GM12872 (cell line): ENCODE measurements around the gene EXO1.

Experiments used
- CTCF ChIP-seq: IDR thresholded peaks from 3 replicates; pipeline ENCODE4 v1.5.1; 2011; ENCODE audit warnings: low read depth, mild to moderate bottlenecking, low read length, moderate library complexity; ENCODE audit not compliant: insufficient read depth

EXO1 gene

GRCh38 chr1:241847796-241848685 is at the start of gene EXO1:
TSS of gene EXO1 (plus strand) at chr1:241848204. CDS start at chr1:241850426, 2,222 bp downstream.
- TF ChIP-seq CTCF, result peak; percentile 69

- no peak for TF ChIP-seq CTCF
These were observed 48.6 kb upstream of the EXO1 start for GRCh38 chr1:241799416-241799815.

GRCh38 chr1:241800640-241801039 is 47.4 kb upstream of the EXO1 start:
- no peak for TF ChIP-seq CTCF

GRCh38 chr1:241802863-241803262 is 45.1 kb upstream of the EXO1 start:
- no peak for TF ChIP-seq CTCF

GRCh38 chr1:241808265-241808664 is 39.7 kb upstream of the EXO1 start:
- TF ChIP-seq CTCF, result no peak

GRCh38 chr1:241810769-241811405 is 37.1 kb upstream of the EXO1 start:
- no peak for TF ChIP-seq CTCF

- TF ChIP-seq CTCF, result no peak
These were observed 34.2 kb upstream of the EXO1 start for GRCh38 chr1:241813768-241814320.
